Measurements from ENCODE around the gene CELF2.

- TF ChIP-seq CTCF (conservative IDR thresholded peaks at IDR 0.05) = no peak
- TF ChIP-seq ZFX (IDR thresholded peaks at IDR 0.05) = no peak
These were observed 267.5 kb downstream of the CELF2 start for GRCh38 chr10:11285171-11285570.
